Measurements from ENCODE around the gene FTSJ3.

- TF ChIP-seq, protein P1, sequence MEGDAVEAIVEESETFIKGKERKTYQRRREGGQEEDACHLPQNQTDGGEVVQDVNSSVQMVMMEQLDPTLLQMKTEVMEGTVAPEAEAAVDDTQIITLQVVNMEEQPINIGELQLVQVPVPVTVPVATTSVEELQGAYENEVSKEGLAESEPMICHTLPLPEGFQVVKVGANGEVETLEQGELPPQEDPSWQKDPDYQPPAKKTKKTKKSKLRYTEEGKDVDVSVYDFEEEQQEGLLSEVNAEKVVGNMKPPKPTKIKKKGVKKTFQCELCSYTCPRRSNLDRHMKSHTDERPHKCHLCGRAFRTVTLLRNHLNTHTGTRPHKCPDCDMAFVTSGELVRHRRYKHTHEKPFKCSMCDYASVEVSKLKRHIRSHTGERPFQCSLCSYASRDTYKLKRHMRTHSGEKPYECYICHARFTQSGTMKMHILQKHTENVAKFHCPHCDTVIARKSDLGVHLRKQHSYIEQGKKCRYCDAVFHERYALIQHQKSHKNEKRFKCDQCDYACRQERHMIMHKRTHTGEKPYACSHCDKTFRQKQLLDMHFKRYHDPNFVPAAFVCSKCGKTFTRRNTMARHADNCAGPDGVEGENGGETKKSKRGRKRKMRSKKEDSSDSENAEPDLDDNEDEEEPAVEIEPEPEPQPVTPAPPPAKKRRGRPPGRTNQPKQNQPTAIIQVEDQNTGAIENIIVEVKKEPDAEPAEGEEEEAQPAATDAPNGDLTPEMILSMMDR (conservative IDR thresholded peaks at IDR 0.05), result no peak
- TF ChIP-seq ZFX (IDR thresholded peaks at IDR 0.05), result no peak
These were observed 52.5 kb downstream of the FTSJ3 start for GRCh38 chr17:63774969-63775265.

Data from C4-2B (cell line).